Kidney capillary endothelial cell (primary cell): ENCODE measurements around the gene COX5B.
"Not testable (repeated sequence)": the region's sequence is repeated elsewhere in the genome, so short reads cannot be mapped to it uniquely, and the experiment has no call there.

Experiments
- DNase-seq: peaks from one replicate; pipeline ENCODE4 v3.0.0-alpha.2; 2018; ENCODE audit warnings: low spot score

The COX5B gene

GRCh38 chr2:97654309-97654708 is 8.4 kb downstream of the COX5B start:
- no peak for DNase-seq

GRCh38 chr2:97654791-97655190 is 8.9 kb downstream of the COX5B start:
- no peak for DNase-seq

DNA sequence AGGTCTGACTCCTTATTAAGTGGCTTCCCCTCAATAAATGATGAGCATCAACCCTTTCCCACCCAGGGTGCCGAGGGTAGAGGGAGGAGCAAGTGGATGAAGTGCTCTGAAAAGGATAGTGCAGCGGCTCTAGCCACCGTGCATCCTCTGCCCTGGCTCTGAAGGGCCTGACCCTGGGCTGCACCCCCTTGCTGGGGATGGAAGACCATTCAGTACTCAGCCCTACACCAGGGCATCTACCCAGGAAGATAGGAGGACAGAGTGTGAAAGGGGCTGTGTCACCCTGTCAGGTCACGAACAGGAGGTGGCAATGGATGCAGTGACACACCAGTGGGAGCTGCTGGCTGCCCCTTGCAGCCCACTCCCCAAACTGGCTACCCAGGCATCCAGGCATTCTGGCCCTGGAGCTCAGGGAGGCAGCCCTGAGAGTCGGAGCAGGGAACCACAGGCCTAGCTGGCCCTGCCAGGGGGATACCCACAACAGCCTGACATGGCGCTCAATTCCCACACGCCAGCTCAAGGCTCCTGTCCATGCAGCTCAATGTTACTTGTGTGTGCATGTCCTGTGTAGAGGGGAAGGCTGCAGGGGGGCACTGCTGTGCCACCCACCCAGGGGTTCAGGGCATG is 10.4 kb downstream of the COX5B start:
- no peak for DNase-seq

- DNase-seq, result no peak
These were observed 11.2 kb downstream of the COX5B start for GRCh38 chr2:97656905-97657587.

- DNase-seq, result no peak
These were observed 12.3 kb downstream of the COX5B start for GRCh38 chr2:97657986-97658690.

DNA sequence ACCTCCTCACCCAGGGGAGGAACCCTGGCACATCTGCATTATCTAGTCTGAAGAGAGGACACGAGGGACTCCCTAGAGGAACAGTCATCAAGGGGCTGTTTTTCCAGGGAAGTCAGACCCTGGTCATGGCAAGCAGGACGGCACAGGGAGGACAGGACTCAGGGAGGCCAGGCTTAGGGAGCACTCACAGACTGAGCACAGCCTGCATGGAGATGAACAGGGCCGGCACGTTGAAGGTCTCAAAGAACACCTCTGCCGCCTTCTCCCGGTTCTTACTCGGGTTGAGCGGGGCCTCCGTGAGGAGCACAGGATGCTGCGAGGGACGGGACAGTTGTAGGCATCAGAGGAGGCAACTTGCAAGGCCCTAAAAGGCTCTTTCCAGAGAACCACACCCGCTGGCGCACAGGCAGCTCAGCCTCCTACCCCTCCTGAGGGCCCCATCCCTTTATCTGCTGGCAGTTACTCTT is 12.9 kb downstream of the COX5B start:
- no peak for DNase-seq

- DNase-seq, result no peak
These were observed 13.6 kb downstream of the COX5B start for GRCh38 chr2:97659256-97660043.

GRCh38 chr2:97660044-97660774 is 14.3 kb downstream of the COX5B start:
- DNase-seq, result no peak

GRCh38 chr2:97660775-97661389 is 15.0 kb downstream of the COX5B start:
- DNase-seq, result peak; percentile 34

GRCh38 chr2:97661927-97662326 is 16.1 kb downstream of the COX5B start:
- DNase-seq, result no peak

DNA sequence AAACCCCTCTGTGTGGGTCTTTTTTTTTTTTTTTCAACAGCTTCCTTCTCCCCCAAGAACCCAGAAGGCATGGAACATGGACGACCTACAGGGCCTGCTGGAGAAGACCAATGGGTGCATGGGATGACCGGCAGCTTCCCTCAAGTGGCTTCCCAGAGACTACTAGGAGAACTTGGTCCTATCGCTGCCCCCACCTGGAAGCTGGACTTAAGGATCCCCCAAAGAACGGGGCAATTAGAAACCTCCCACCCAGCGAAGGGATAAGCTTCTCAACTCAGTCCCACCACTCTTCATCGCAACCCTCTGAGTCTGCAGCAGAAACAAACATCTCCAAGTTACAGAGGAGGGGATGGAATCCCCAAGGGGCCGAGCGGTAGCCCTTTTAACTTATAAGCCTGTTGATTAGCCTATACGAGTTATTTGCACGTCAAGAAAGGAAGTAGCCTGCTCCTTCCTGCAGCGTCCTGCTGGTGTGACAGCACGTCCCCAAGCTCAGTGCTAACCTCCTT is 16.6 kb downstream of the COX5B start:
- no peak for DNase-seq

GRCh38 chr2:97662895-97663625 is 17.2 kb downstream of the COX5B start:
- DNase-seq, result peak; percentile 83

GRCh38 chr2:97663626-97663961 is 17.7 kb downstream of the COX5B start:
- DNase-seq, result no peak

DNA sequence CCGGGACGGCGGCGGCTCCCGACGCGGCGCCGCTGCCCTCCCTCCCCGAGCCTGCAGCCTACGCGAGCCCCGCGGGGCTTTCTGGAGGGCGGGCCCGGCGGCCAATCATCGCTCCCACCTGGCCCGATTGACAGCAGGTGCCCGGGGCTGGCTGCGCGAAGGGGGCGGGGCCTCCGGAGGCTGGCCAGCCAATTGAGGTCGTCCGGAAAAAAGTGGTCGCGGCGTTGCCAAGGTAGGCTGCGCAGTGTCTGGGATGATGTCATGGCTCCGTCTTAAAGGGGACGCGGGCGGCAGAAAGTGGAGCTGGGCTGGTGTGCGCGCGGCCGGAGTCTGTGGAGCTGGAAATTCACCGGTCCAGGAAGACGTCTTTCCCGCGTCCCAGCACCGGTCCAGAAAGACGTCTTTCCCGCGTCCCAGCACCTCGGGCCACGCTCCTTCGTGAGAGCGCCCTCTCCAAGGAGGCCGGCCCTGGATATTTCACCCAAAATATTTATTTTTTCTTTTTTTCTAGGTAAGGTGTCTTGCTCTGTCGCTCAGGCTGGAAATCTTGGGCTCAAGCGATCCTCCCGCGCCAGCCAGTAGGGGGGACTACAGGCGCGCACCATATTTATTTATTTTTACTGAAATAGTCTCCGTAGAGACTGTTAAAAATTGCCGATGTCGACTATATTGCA is 18.2 kb downstream of the COX5B start, which contains the start of gene ACTR1B:
ACTR1B (minus strand) TSS at position 83 of the 674 bp plus-strand sequence. CDS start 154 bp downstream, outside the sequence.
- DNase-seq, result peak; percentile 98

GRCh38 chr2:97664636-97664970 is 18.7 kb downstream of the COX5B start:
- no peak for DNase-seq

DNA sequence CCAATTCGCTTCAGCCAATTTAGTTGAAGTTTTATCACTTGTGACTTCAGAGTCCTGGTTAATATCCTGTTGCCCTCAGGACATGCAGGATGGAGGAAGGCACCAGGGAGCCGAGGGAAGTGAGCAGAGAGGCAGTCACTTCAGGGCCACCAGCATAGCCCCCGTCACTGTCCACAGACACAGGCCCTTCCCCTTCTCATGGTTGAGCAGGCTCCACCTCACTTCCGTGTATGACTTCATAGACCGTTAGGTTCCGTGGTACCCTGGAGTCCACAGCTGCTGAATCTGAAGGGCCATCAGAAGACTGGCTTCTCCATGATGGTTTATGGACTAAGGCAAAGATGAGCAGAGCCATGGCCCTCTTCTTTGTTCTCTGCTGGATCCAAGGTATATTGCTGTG is 23.6 kb downstream of the COX5B start, which contains the start of gene C2orf92:
C2orf92 (plus strand) TSS at position 266 of the 400 bp plus-strand sequence; CDS start at position 342, 76 bp downstream.
- no peak for DNase-seq

DNA sequence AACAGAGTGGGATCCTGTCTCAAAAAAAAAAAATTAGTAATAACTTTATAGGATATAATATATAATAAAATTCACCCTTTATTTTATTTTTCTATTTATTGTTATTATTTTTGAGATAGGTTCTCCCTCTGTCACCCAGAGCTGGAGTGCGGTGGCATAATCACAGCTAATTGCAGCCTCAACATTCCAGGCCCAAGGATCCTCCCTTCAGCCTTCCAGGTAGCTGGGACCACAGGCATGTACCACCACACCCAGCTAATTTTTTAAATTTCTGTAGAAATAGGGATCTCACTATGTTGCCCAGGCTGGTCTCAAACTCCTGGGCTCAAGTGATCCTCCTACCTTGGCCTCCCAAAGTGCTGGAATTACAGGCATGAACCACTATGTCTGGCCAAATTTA is 24.6 kb downstream of the COX5B start:
- DNase-seq, result no peak

GRCh38 chr2:97671526-97671925 is 25.7 kb downstream of the COX5B start:
- DNase-seq, result no peak

DNA sequence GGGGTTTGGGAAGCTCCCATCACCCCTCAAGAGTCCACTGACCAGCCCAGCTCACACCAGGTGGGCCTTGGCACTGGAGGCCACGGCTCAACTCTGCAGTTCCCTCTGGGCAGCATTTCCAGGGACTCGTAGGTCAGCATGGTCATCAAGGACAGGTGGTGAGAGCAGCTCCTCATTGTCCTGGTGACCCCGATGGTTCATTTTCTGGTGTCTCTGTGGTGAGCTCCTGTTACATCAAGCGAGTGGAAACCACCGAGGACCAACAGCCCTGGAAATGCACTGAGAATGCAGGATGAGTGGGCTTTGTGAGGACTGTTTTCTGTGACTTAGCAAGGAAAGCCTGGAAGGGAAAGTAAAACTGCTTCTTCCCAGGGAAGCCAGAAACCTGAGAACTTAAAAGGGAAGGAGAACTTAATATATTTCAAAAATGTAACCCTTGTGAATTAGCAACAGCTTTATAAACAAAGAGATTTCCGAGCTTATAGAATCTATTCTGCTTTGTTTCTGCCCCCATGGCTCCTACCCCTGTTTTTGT is 26.8 kb downstream of the COX5B start:
- DNase-seq, result not testable (repeated sequence)
